ENCODE measurements around the gene ITPKC.

The ITPKC gene

GRCh38 chr19:40686882-40687524 lies 29.9 kb upstream of the ITPKC start:
- no peak for TF ChIP-seq EZH2phosphoT487 (IDR thresholded peaks at IDR 0.05; ENCODE audit: borderline replicate concordance)
- no peak for TF ChIP-seq CTCF (conservative IDR thresholded peaks at IDR 0.05; ENCODE audit: low read length)
- no peaks in the 10 kb centered on the region for H3K9me2 ChIP-seq (replicated peaks; ENCODE audit: low read depth, low read length)
- no peaks in the 10 kb centered on the region for H3K36me3 ChIP-seq (ENCODE audit: insufficient read depth, low read length)
- H3F3A ChIP-seq (ENCODE audit: low read depth) = no peaks in the 10 kb centered on the region
- no peaks in the 10 kb centered on the region for H3K79me2 ChIP-seq (ENCODE audit: insufficient read depth, low read length)
- H3K4me2 ChIP-seq (ENCODE audit: low read depth, low read length, poor library complexity, severe bottlenecking) = no peak overlapping the region
- H3K4me3 ChIP-seq (ENCODE audit: low read length, poor library complexity, severe bottlenecking) = no peak overlapping the region
- H3K9ac ChIP-seq (ENCODE audit: low read depth, low read length, poor library complexity, severe bottlenecking) = no peak overlapping the region
- H3K9me3 ChIP-seq (ENCODE audit: insufficient read depth, low read depth, low read length) = no peaks in the 10 kb centered on the region
- no peak overlapping the region for H2AFZ ChIP-seq (ENCODE audit: low read length)
- H4K20me1 ChIP-seq (ENCODE audit: insufficient read depth, low read length, poor library complexity, severe bottlenecking) = no peaks in the 10 kb centered on the region
- H3K4me1 ChIP-seq (ENCODE audit: insufficient read depth, low read length, poor library complexity, severe bottlenecking) = peaks cover 19% of the 10 kb centered on the region
- no peaks in the 10 kb centered on the region for H3K27me3 ChIP-seq (ENCODE audit: insufficient read depth, low read length, poor library complexity, severe bottlenecking)

GRCh38 chr19:40687525-40688016 lies 29.3 kb upstream of the ITPKC start:
- Histone ChIP-seq H3K36me3 (ENCODE audit: insufficient read depth, low read length) (no peaks in the 10 kb centered on the region), H3K79me2 (ENCODE audit: insufficient read depth, low read length) (no peaks in the 10 kb centered on the region), H3K4me1 (ENCODE audit: insufficient read depth, low read length, poor library complexity, severe bottlenecking) (peaks cover 19% of the 10 kb centered on the region), H3K4me3 (ENCODE audit: low read length, poor library complexity, severe bottlenecking) (no peak overlapping the region), H3K9me2 (replicated peaks; ENCODE audit: low read depth, low read length) (no peaks in the 10 kb centered on the region), H3K4me2 (ENCODE audit: low read depth, low read length, poor library complexity, severe bottlenecking) (no peak overlapping the region), H3K9me3 (ENCODE audit: insufficient read depth, low read depth, low read length) (no peaks in the 10 kb centered on the region), H2AFZ (ENCODE audit: low read length) (no peak overlapping the region), H4K20me1 (ENCODE audit: insufficient read depth, low read length, poor library complexity, severe bottlenecking) (no peaks in the 10 kb centered on the region), H3K9ac (ENCODE audit: low read depth, low read length, poor library complexity, severe bottlenecking) (no peak overlapping the region), H3K27me3 (ENCODE audit: insufficient read depth, low read length, poor library complexity, severe bottlenecking) (no peaks in the 10 kb centered on the region), H3F3A (ENCODE audit: low read depth) (no peaks in the 10 kb centered on the region)
- TF ChIP-seq CTCF (conservative IDR thresholded peaks at IDR 0.05; ENCODE audit: low read length) = no peak
- TF ChIP-seq EZH2phosphoT487 (IDR thresholded peaks at IDR 0.05; ENCODE audit: borderline replicate concordance) = no peak

DNA sequence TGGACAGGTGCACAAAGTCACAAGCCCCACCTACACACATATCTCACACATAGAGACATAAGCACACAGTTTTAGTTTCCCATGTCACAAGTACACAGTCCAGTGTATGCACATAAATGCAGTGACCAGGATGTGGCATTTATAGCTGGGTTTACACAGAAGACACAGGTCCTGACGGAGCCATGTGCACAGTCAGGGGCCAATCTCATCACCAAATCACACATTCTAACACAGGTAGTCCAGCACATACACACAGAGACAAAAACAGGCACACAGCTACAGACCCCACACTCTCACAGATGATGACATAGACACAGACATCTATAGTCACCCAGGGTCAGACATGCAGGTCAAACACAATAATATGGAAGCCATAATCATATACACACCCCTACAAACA lies 28.6 kb upstream of the ITPKC start:
- Histone ChIP-seq H3K4me2 (ENCODE audit: low read depth, low read length, poor library complexity, severe bottlenecking) (no peak overlapping the region), H3K27me3 (ENCODE audit: insufficient read depth, low read length, poor library complexity, severe bottlenecking) (no peaks in the 10 kb centered on the region), H4K20me1 (ENCODE audit: insufficient read depth, low read length, poor library complexity, severe bottlenecking) (no peaks in the 10 kb centered on the region), H3F3A (ENCODE audit: low read depth) (no peaks in the 10 kb centered on the region), H3K4me1 (ENCODE audit: insufficient read depth, low read length, poor library complexity, severe bottlenecking) (peaks cover 19% of the 10 kb centered on the region), H3K9me2 (replicated peaks; ENCODE audit: low read depth, low read length) (no peaks in the 10 kb centered on the region), H3K9ac (ENCODE audit: low read depth, low read length, poor library complexity, severe bottlenecking) (no peak overlapping the region), H3K9me3 (ENCODE audit: insufficient read depth, low read depth, low read length) (no peaks in the 10 kb centered on the region), H3K36me3 (ENCODE audit: insufficient read depth, low read length) (no peaks in the 10 kb centered on the region), H2AFZ (ENCODE audit: low read length) (no peak overlapping the region), H3K79me2 (ENCODE audit: insufficient read depth, low read length) (no peaks in the 10 kb centered on the region), H3K4me3 (ENCODE audit: low read length, poor library complexity, severe bottlenecking) (no peak overlapping the region)
- TF ChIP-seq CTCF (conservative IDR thresholded peaks at IDR 0.05; ENCODE audit: low read length) = no peak
